HG03025 (cell line): Measurements from ENCODE around the gene IGFBP2.

Source experiments
- ATAC-seq: cut with Tn5 transposase; IDR thresholded peaks from one replicate; pipeline ENCODE4 v1.9.1; 2021; ENCODE audit warnings: mild to moderate bottlenecking, moderate library complexity; ENCODE audit not compliant: unreplicated experiment, low FRiP score

Gene IGFBP2

DNA sequence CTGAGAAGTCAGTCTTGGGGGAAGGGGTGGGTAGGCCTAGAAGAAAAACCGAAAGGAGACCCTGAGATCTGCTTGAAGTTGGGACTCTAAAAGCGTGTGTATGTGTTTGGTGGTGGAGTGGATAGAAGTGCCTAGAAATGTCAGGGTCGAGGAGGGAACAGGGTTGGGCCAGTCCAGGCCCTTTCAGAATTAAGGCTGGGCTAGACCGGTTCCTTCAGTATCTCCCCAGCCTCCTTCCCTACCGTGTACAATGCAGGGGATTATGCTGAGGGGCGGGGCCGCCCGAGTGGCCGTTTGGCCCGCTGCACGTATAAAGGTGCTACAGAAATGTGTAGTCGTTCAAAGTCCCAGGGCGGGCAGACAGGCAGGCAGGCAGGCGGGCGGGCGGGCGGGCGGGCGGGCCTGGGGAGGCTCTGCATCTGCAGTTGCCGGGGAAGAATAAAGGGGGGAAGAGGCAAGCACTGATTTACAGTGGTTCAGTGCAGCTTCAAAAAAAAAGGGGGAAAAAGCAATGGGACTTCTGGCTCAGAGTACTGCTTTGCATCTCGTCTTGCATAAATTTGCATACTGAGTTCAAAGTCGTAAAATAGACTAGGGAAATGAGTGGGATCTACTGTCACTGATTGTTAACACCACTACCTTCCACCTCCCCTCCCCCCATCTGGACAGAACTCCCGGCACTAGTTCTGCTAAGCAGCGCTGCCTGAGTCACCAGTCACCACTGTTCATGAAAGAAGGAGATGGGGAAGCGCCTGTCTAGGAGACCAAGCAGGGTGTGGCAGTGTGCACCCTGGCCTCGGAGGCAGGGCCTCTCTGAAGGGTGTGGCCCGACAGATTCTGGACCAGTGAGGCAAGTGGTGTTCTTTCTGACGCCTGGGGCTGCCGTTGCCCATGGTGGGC, 3.6 kb downstream of the IGFBP2 start:
- no peak for ATAC-seq

DNA sequence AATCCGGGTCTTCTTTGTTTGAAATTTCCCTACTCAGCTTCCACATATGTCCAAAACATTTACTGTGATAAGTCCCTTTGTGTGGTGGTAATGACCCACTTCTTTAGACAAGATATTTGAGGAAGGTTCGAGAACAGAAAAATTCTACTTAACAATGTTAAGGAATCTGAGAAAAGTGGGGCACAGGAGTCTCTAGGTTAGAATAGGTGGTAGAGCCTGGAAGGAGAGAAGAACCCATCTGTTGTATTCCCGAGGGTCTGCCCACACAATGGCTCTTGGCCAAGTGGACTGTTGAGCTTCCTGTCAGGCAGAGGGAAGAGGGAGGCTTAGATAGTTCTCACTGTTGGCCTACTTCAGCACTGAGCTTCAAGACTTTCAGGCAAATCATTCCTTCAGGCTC, 4.3 kb downstream of the IGFBP2 start:
- no peak for ATAC-seq

DNA sequence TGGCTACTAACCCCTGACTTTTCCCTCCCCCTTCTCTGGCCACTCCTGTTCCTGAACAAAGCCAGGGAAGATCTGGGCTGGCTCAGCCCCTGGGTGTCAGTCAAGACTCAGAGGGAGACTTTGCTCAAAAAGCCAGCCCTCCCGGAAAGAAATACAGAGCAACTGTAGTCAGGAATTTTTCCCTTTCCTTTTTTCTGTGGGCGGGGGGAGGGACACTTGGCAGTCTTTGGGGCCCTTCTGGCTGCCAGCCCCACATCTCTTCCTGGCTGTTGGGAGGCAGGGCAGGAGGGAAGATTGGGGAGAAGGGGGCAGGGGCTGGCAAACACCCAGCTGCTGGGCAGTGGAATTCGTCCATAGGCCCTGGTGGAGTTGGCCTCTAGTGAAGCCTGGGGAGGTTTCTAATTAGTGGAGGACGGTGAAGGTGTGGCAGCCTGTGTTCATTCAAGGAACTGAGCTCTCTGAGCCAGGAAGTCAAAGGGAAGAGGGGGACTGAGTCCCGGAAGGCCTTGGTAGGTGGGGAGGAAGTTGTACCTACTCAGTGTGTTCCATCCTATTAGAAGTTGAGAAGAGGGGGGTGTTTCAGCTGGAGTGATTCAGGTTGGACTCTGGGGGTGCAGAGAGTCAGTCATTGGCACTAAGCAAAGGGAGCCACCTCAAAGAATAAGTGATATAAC, 10.9 kb downstream of the IGFBP2 start:
- no peak for ATAC-seq

DNA sequence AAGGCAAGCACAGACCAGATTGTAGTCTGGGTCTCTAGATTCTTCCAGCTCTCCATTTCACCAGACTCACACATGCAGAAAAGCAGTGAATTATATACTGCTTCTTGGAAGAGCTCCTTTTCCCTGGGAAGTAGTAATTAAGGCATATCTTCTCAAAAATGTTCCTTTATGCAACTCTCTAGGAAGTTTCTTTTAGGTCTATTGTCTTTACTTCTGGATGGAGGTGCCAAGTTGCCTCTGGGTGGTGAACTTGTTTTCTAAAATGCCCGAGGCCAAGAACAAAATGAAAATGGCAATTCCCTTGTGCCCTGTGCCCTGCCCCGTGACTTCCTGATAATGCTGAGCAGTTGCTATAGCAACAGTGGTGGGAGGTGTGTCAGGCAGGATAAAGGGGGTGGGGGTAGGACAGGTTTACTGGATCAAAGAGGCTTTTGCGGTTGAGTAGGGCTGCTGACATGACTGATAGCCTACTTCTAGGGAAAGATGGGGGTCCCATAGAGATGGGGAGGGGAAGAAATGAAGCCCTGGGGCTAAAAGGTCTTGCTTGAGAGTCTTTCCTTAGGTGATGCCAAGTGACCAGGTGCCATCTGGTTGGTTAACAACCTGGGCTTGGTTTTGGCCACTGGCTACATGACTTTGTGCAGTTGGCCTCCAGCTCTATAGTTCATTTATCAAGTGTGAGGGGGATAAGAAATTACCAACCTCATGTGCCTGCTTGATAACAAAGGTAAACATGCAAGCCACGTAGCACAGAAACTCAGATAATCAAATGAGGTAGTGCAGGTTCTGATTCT, 11.8 kb downstream of the IGFBP2 start:
- no peak for ATAC-seq

DNA sequence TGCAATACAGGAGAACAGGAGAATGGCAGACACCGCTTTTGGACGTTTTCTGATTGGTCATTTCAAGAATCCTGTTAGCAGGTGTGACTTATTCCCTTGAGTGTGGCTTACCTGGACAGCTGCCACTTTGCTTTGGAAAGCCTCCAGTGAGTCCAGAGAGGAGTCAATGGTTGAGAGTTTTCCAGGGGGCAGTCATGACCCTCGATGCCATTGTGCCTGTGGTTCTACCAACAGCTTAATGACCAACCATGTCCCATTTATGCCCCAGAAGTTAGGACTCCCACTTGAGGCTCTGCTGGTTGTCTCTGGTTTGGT, 12.4 kb downstream of the IGFBP2 start:
- ATAC-seq: no peak

DNA sequence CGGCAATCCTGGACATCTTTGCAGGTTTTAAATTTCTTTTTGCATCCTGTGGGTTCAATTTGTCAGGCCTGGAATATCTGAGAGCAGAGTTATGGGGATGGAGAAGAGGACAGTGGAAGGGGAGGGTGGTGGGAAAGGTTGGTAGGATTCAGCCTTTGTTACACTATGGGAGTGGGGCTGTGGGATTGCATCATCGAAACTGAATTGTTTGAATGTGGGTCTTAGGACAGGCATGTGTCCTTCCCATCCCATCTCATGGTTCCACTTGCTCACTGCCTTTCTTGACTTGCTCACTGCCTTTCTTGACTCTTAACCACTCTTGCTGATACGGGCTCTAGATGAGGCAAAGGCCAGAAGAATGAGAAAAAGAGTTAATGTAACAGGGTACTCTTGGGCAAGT, 12.9 kb downstream of the IGFBP2 start:
- no peak for ATAC-seq

DNA sequence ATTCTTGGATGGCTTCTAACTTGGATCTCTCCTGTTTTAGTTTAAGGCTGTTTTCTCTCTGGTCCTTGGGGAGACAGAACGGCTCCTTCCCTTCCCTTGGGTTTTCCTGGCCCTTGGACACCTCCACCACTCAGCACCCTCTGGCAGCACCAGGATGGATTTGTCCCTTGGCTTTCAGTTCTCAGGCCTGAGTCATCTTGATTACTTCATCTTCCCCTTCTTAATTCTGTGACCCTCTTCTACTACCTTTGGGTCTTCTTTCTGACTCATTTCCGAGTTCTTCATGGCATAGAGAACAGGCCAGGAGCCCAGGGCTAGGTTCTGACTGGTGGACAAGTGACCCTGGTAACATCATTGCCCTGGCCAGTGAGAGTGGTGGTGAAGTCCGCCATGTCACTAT, 14.9 kb downstream of the IGFBP2 start:
- ATAC-seq: no peak

DNA sequence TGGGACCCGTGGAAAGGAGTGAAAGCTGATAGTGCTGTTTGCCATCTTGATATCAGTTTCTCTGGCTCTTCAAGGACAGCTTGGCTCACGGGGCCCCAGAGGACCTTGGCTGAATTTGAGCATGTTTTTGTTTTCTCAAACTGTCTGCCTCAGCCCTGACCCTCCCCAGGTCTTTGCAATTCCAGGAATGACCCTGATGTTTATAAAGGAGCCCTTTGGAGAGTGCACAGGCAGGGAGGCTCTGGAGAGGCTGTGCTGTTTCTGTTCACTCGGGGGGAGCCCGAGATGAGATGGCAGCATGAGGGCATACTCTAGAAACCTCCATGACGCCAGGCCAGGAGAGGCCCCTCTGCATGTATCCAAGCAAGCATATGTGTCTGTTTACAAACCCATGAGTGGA, 16.4 kb downstream of the IGFBP2 start:
- no peak for ATAC-seq

DNA sequence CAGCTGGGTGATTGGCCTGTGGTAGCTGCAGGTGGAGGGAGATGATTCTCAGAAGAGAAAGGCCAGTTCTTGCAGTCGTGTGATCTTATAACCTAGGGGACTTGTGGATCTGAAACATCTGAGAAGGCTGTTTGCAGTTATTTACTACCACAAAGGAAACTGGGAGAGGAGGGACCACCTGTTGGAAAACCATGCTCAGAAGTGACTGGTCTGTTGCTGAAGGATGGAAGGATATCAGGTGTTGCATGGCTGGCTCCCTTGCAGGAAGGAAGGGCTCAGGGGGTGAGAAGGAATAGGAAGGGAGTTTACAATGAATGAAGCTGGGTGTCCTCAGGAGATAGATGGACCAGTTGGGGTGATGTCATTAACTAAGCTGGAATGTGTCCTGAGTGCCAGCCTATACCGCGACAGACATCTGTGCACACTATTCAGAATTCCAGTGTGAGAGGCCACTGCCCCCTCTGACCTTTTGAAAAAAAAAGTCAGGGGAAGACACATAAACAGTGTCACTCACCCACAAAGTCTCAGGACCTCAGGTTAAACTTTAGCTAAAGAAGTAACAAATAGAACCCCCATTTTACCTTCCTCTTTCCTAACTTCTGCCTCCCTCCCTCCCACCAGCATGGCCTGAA, 17.5 kb downstream of the IGFBP2 start:
- no peak for ATAC-seq

DNA sequence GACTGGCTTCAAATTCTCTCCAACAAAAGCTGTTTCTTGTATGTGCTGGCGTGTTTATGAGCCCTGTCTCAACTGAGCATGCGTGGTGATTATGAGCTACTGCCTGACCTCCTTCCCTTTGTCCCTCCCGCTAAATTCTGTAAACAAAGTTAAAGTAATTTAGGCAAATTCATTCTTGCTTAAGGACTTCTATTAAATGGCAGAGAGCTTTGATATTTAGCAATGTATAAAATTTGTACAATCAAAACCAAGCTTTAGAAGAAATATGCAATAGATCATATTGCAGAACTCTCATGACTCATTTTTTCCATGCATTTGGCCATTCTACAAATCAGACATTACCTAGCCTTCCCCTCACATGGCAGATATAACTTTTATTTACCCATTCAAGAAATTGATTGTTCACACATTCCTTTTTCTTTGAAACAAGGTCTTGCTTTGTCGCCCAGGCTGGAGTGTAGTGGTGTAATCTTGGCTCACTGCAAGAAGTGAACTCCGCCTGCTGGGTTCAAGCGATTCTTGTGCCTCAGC, 18.2 kb downstream of the IGFBP2 start:
- ATAC-seq: no peak

DNA sequence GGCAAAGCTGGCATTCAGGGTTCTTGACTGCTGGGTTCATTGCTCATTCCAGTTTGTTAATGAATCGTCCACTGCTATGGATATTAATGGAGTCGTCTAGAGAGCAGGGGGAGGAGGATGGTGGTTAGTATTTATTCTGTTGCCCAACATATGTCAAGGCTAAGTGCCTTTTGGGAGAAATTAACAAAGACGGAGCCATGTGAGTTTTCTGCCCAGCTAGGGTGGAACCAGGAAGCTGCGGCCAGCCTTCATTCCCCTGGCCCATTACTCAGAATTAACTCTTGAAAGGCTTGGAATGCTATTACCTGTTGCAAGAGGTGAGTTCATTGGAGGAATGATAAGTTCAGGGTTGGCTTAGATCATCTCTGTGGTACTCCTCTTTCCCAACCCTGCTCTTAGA, 19.3 kb downstream of the IGFBP2 start:
- no peak for ATAC-seq

DNA sequence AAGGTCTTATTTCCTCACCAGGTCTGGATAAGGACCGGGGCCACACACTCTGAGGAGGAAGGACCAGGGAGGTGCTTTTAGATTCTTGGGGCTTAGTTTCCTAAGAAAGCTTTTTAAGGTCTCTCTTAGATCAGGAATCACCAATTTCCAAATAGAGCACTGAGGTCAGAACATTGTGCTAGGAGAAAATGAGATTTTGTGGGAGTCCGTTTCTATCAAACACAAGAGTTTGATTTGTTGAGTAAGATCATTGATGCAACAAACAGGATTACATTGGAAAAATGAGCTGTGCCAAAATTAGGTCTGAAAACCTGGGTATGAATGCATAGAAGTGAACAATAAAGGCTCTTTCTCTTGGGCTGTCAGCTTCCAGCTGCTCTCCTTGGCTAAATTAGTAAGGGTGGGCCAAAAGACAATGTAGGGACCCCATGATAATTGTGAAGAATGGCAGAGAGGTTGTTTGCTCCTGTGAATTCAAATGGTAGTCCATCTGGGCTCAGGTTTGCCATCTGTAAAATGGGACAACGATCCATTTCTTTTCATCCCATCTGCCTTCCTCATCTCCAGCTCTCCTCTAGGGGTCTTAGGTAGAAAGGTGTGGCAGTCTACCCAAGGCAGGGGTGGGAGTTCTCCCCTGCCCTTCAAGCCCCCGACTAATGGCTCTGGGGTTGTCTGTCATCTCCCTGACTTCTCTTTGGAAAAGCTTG, 20.0 kb downstream of the IGFBP2 start:
- no peak for ATAC-seq

DNA sequence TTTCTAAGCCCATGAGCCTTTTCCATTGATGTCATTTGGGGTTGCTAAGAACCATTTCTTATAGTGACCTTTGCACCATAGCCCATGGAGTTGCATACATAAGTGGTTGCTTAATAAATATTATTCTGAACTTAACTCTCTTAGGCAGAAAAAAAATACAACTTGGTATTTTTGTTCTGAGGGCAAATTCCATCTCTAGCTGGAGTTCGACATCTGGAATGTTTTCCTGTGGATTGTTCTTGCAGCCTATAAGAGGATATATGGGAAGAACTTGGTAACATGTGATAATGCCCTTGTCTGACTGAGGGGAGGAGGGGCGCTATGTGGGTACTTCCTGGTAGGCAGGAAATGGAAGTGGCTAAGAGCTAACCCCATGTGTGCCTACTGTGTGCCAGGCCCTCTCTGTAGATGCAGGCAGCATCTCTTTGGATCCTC, 20.7 kb downstream of the IGFBP2 start:
- ATAC-seq: no peak

DNA sequence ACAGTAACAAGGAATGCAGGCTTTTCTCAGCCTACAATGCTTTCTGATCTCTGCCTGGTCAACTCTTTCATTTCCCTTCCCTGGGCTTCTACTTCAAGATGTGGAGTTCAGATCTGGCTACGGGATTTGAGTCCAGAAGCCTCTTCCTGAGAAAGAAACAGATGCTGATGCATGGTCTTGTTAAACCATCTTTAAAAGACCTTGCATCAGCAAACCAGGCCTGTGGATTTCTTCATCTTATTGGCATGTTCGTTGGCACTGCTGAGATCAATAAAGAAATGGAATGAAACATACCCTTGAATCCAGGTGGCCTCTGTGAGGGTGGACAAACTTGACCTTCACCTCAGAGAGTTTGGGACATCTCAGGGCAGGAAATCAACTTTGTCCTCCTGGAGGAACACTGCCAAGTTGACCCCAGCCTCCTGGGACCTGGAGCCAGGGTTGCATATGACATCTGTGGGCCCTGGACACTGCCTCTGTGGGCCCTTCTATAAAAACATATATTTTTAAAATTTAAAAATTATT, 21.4 kb downstream of the IGFBP2 start:
- no peak for ATAC-seq

DNA sequence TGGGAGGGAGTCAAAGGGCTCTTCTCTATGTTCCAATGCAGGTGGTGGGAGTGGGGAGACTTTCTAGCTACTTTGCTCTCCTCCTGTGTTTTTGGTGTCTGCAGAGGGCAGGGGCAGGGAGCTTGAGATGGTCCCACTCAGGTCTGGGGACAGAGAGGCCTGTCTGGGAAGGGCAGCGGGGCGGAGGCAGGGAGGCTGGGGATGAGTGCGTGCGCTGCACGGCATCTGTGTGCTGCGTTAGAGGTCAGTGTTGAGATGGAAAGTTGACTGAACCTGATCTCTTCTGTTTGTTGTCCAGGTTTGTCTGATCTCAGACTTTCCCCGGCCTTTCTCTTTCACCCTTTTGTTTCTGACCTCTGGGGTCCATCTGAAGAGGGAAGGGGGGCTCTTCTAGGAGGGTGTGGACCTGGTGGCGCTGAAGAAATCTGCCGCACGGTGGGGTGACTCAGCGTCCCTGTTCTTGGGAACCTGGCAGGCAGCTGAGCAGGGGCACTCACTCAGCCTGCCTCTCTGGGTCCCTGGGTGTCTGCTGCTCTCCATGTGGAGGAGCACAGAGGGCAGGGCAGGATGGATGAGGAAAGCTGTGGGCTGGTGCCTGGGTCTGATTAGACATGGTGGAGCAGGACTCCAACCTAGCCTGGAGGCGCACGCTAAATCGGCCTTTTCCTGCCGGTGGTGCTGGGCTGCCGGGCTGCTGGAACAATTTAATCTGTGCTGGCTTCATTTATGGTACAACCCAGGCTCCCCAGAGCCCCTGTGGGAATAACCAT, 24.1 kb downstream of the IGFBP2 start:
- no peak for ATAC-seq

DNA sequence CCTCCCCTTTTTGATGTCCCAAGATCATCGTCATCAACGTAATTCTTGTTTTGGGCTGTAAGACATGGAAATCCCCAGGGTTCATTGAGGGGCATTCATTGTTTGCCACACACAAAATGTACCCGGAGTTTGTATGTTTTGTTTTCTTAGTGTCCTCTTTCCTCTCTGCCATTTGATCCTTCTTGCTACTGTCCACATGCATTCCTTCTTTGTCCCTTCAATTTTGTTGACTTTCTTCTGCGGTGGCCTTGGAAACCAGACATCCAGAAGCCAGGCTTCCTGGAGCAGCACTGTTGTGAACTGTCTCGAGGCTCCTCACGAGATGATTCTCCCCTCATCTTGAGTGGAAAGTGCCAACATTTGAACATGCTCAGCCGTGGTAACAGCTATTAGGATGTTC, 24.8 kb downstream of the IGFBP2 start:
- ATAC-seq: no peak

DNA sequence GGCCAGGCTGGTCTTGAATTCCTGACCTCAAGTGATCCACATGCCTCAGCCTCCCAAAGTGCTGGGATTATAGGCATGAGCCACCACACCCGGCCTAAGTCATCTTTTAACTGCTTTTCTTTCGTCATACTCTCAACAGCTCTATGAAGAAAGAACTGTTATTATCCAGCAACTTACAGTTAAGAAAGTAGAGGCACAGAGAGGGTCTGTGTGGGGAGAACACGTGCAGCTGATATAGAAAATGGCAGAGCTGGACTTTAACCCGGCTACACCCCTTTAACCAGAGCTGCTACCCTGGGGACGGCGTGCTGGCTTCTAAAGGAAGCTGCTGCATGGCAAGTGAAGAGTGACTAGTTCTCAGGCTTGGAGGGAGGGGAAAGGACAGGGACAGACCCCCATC, 25.5 kb downstream of the IGFBP2 start:
- ATAC-seq: no peak

DNA sequence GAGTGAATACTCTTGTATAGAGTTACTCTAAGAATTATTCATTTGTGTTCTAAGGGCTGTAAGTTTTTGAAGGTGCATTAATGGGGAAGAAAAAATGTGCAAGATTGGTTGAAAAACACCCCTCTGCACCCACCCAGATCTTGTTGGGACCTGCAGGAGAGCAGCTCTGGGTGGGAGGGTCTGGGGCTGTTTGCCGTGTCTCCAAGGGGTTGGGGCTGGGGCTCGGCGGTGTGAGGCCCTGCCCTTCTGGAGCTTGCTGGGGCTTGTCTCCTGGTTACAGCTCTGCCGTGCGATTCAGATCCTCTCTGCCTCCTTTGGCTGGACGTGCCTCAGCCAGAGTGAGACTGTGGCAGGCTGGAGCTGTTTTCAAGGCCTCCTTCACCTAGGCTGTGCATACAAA, 26.1 kb downstream of the IGFBP2 start:
- no peak for ATAC-seq

DNA sequence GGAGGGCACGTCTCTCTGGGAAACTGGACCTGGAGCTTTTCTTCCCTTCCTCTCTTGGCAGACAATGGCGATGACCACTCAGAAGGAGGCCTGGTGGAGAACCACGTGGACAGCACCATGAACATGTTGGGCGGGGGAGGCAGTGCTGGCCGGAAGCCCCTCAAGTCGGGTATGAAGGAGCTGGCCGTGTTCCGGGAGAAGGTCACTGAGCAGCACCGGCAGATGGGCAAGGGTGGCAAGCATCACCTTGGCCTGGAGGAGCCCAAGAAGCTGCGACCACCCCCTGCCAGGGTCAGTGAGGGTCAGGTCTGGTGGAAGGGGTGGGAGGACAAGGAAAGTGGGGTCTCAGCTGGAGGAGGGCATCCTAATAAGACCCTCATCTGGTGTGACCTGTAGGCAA, 27.3 kb downstream of the IGFBP2 start:
- ATAC-seq: no peak
